HepG2 (cell line): Measurements from ENCODE around the gene MAPK10. TPM values are rescaled to one million over a fixed set of nuclear protein-coding genes. Genes with fewer than 3 reads are reported as not detected.

ENCODE experiments used
- ATAC-seq: fragments of 200-7000 bp; cut with Tn5 transposase; 3 replicates; pipeline ENCODE4 v1.9.1; 2020; ENCODE audit warnings: mild to moderate bottlenecking, moderate library complexity
- BruUV-seq: library from RNA; stranded (reverse); fragments of 400-500 nt; replicated peaks from 2 replicates; lab custom pipeline; 2021; lab: Mats Ljungman, UMichigan
- CTCF ChIA-PET: fragments of 300-600 bp; formaldehyde crosslinking; extraction: SDS; loops from one replicate; lab custom pipeline; 2021; ENCODE audit warnings: low total read pairs, inconsistent platforms, low intra/inter-chr PET ratio; lab: Yijun Ruan, JAX
- POLR2A ChIA-PET: fragments of 350-600 bp; sonication (Branson Sonifier 250); formaldehyde crosslinking; loops from one replicate; lab custom pipeline; 2020; ENCODE audit warnings: antibody characterized with exemption, inconsistent platforms; lab: Yijun Ruan, JAX
- DNase-seq: peaks from one replicate; pipeline ENCODE4 v3.0.0-alpha.2; 2015; ENCODE audit warnings: low spot score
- FAIRE-seq: peaks from 3 replicates; lab custom pipeline; 2011; peaks lifted over from hg19 to GRCh38; lab: Jason Lieb, UNC
- H2AFZ ChIP-seq: one replicate; pipeline ENCODE4 v1.6.1; 2011; ENCODE audit warnings: low read length, inconsistent platforms
- H3K27ac ChIP-seq: fragments of 300-600 bp; 3 replicates; pipeline ENCODE4 v1.8.0; 2011; ENCODE audit warnings: mixed run types, mild to moderate bottlenecking, mixed read lengths, low read length, inconsistent platforms; ENCODE audit not compliant: insufficient read depth; ENCODE audit errors: extremely low read length
- H3K27me3 ChIP-seq, 2 experiments: fragments of 200-600 bp in 1 of 2; 2 replicates in 1 of 2; 3 replicates in 1 of 2; pipeline versions ENCODE4 v1.6.0 to v1.8.0; 2011; ENCODE audit warnings: low read length in 2 of 2, mild to moderate bottlenecking in 2 of 2, moderate library complexity in 2 of 2, inconsistent platforms in 1 of 2; ENCODE audit not compliant: insufficient read depth in 2 of 2, control insufficient read depth in 1 of 2
- H3K36me3 ChIP-seq, 2 experiments: fragments of 200-600 bp in 1 of 2; replicated peaks in 1 of 2; 2 replicates in 1 of 2; 3 replicates in 1 of 2; pipeline versions ENCODE4 v1.5.1 to v1.8.0; 2011; ENCODE audit warnings: low read length in 2 of 2, inconsistent platforms in 1 of 2; ENCODE audit not compliant: insufficient read depth in 2 of 2, control insufficient read depth in 1 of 2
- H3K4me1 ChIP-seq: 2 replicates; pipeline ENCODE4 v1.5.1; 2012; ENCODE audit warnings: low read length, inconsistent platforms; ENCODE audit not compliant: insufficient read depth
- H3K4me2 ChIP-seq: 2 replicates; pipeline ENCODE4 v1.6.0; 2011; ENCODE audit warnings: low read depth, low read length, inconsistent platforms
- H3K4me3 ChIP-seq, 3 experiments: fragments of 200-600 bp in 1 of 3; sonication (generic), shearing (Covaris generic) in 1 of 3; replicated peaks in 1 of 3; 2 replicates each; pipeline ENCODE4 v1.5.1; 2011 to 2016; ENCODE audit warnings: low read length in 3 of 3, inconsistent platforms in 2 of 3, low read depth in 2 of 3, mild to moderate bottlenecking in 2 of 3, control low read depth in 1 of 3, mixed read lengths in 1 of 3; ENCODE audit not compliant: insufficient read depth in 1 of 3
- H3K79me2 ChIP-seq: one replicate; pipeline ENCODE4 v1.6.1; 2011; ENCODE audit warnings: low read length, inconsistent platforms; ENCODE audit not compliant: insufficient read depth
- H3K9ac ChIP-seq: 2 replicates; pipeline ENCODE4 v1.6.0; 2011; ENCODE audit warnings: mild to moderate bottlenecking, low read depth, low read length, inconsistent platforms; ENCODE audit not compliant: insufficient read depth
- H3K9me3 ChIP-seq: 2 replicates; pipeline ENCODE4 v1.5.1; 2012; ENCODE audit warnings: mild to moderate bottlenecking, low read length
- H4K20me1 ChIP-seq: 2 replicates; pipeline ENCODE4 v1.6.0; 2011; ENCODE audit warnings: inconsistent platforms, mild to moderate bottlenecking, low read length, moderate library complexity; ENCODE audit not compliant: insufficient read depth
- CBFB ChIP-seq: sonication (generic); formaldehyde crosslinking; IDR thresholded peaks from 2 replicates; pipeline ENCODE4 v1.4.0; 2020; ENCODE audit warnings: missing genetic modification reagents
- HHEX ChIP-seq: IDR thresholded peaks from 2 replicates; pipeline ENCODE4 v1.6.1; 2016; ENCODE audit warnings: control low read depth
- IRX3 ChIP-seq: sonication (generic); formaldehyde crosslinking; IDR thresholded peaks from 2 replicates; pipeline ENCODE4 v1.8.1; 2023; ENCODE audit warnings: mild to moderate bottlenecking, low read depth, missing genetic modification reagents, borderline replicate concordance
- KAT7 ChIP-seq: IDR thresholded peaks from 2 replicates; pipeline ENCODE4 v1.6.1; 2018; ENCODE audit warnings: borderline replicate concordance, missing compliant biosample characterization
- THAP11 ChIP-seq: IDR thresholded peaks from 2 replicates; pipeline ENCODE4 v1.6.1; 2016; ENCODE audit warnings: missing biosample characterization, missing genetic modification reagents
- ZNF605 ChIP-seq: sonication (generic); formaldehyde crosslinking; IDR thresholded peaks from 2 replicates; pipeline ENCODE4 v1.8.0; 2022; ENCODE audit warnings: mild to moderate bottlenecking, missing genetic modification reagents
- WGBS: methylation state at CpG from one replicate; pipeline ENCODE4 v1.1.6; 2017; ENCODE audit warnings: low lambda C conversion rate; 5-methylcytosine and 5-hydroxymethylcytosine counted together
- in situ Hi-C: cut with HindIII; loops from 2 replicates; pipeline ENCODE4 v1.10.0; 2017; ENCODE audit warnings: low pct_unique_long_range_greater_than_20kb; ENCODE audit not compliant: extremely low pct_ligation_motif_present
- intact Hi-C: fragments of 100-400 bp; cut with micrococcal nuclease; formaldehyde crosslinking; loops from one replicate; pipeline ENCODE4 v1.10.0; 2022; ENCODE audit not compliant: unreplicated experiment
- polyA plus RNA-seq, 8 experiments: library from polyadenylated mRNA; depleted of rRNA in 3 of 8; stranded (reverse) in 7 of 8; unstranded in 1 of 8; fragments of >200 nt; fragmentation: Illumina TruSeq in 4 of 8; extraction: Trizol in 4 of 8; gene quantifications; 2 replicates each; pipeline versions ENCODE4 v1.2.1 to v1.2.3, GENCODE V29; 2011 to 2016; ENCODE audit warnings: low read depth in 4 of 8, missing spikeins in 1 of 8, mixed read lengths in 1 of 8; ENCODE audit not compliant: insufficient read depth in 1 of 8
- total RNA-seq, 5 experiments: library from RNA; depleted of rRNA; stranded (reverse); fragments of >200 nt; fragmentation: Illumina TruSeq; extraction: Trizol; gene quantifications; 2 replicates each; pipeline ENCODE4 v1.2.3, GENCODE V29; 2016; ENCODE audit warnings: low read depth in 1 of 5
- TF ChIP-seq, protein P1 (sequence below): sonication (generic); formaldehyde crosslinking; IDR thresholded peaks from 2 replicates; pipeline ENCODE4 v1.4.0; 2020; ENCODE audit warnings: missing genetic modification reagents
- TF ChIP-seq, protein P2 (sequence below): sonication (generic); formaldehyde crosslinking; IDR thresholded peaks from 2 replicates; pipeline ENCODE4 v1.8.0; 2022; ENCODE audit warnings: missing genetic modification reagents, mild to moderate bottlenecking, inconsistent platforms, borderline replicate concordance
- TF ChIP-seq, protein P3 (sequence below): sonication (generic); formaldehyde crosslinking; IDR thresholded peaks from 2 replicates; pipeline ENCODE4 v1.4.0; 2020; ENCODE audit warnings: missing genetic modification reagents, mild to moderate bottlenecking, borderline replicate concordance

Gene MAPK10
- total and polyA plus RNA-seq, 2 of the 13 experiments (the other 11 are each of a cell fraction or from before 2014, with no cell fraction given): not detected

DNA sequence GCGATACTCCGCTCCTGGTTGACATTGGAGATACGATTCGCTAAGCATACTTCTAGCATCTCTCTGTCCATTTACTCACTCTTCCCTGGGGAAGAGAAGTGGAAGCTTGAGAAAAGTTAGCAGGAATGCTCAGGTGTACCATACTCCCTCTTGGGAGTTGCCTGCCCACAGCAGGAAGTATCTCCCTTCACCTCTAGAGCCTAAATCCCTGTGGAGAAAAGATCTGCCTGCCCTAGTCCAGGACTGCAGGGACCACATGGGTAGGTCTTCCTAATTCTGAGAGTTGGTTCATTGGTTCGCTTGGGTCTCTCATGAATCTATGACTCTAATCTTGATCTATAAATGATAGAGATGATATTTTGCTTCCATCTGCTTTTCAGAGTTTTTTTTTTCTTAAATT is 26.3 kb upstream of the MAPK10 start:
- no peak for ATAC-seq
- TF ChIP-seq KAT7: no peak
- TF ChIP-seq, protein P1, sequence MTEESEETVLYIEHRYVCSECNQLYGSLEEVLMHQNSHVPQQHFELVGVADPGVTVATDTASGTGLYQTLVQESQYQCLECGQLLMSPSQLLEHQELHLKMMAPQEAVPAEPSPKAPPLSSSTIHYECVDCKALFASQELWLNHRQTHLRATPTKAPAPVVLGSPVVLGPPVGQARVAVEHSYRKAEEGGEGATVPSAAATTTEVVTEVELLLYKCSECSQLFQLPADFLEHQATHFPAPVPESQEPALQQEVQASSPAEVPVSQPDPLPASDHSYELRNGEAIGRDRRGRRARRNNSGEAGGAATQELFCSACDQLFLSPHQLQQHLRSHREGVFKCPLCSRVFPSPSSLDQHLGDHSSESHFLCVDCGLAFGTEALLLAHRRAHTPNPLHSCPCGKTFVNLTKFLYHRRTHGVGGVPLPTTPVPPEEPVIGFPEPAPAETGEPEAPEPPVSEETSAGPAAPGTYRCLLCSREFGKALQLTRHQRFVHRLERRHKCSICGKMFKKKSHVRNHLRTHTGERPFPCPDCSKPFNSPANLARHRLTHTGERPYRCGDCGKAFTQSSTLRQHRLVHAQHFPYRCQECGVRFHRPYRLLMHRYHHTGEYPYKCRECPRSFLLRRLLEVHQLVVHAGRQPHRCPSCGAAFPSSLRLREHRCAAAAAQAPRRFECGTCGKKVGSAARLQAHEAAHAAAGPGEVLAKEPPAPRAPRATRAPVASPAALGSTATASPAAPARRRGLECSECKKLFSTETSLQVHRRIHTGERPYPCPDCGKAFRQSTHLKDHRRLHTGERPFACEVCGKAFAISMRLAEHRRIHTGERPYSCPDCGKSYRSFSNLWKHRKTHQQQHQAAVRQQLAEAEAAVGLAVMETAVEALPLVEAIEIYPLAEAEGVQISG (CRISPR knock-in tag): no peak
- TF ChIP-seq, protein P2, sequence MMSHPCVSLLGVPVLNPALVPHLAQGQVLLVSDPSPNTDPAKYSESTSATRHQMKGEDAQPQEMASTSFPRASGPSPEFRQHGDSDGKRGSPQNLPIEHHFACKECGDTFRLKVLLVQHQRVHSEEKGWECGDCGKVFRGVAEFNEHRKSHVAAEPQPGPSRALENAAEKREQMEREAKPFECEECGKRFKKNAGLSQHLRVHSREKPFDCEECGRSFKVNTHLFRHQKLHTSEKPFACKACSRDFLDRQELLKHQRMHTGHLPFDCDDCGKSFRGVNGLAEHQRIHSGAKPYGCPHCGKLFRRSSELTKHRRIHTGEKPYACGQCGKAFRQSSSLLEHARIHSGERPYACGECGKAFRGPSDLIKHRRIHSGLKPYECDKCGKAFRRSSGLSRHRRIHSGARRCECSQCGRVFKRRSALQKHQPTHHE (CRISPR knock-in tag): no peak
- TF ChIP-seq ZNF605 (CRISPR knock-in tag): no peak
- no peak for TF ChIP-seq HHEX (CRISPR knock-in tag)
- TF ChIP-seq IRX3 (CRISPR knock-in tag): no peak
- TF ChIP-seq, protein P3, sequence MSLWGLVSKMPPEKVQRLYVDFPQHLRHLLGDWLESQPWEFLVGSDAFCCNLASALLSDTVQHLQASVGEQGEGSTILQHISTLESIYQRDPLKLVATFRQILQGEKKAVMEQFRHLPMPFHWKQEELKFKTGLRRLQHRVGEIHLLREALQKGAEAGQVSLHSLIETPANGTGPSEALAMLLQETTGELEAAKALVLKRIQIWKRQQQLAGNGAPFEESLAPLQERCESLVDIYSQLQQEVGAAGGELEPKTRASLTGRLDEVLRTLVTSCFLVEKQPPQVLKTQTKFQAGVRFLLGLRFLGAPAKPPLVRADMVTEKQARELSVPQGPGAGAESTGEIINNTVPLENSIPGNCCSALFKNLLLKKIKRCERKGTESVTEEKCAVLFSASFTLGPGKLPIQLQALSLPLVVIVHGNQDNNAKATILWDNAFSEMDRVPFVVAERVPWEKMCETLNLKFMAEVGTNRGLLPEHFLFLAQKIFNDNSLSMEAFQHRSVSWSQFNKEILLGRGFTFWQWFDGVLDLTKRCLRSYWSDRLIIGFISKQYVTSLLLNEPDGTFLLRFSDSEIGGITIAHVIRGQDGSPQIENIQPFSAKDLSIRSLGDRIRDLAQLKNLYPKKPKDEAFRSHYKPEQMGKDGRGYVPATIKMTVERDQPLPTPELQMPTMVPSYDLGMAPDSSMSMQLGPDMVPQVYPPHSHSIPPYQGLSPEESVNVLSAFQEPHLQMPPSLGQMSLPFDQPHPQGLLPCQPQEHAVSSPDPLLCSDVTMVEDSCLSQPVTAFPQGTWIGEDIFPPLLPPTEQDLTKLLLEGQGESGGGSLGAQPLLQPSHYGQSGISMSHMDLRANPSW (CRISPR knock-in tag): no peak
- no peak for TF ChIP-seq CBFB (CRISPR knock-in tag)
- TF ChIP-seq THAP11 (CRISPR knock-in tag): no peak
- Histone ChIP-seq H3K4me3 (no peak overlapping the region), H3K4me2 (no peak overlapping the region), H3K27ac (no peak overlapping the region), H3K36me3 (no peaks in the 10 kb centered on the region), H3K79me2 (no peaks in the 10 kb centered on the region), H3K27me3 (no peaks in the 10 kb centered on the region), H3K4me1 (no peaks in the 10 kb centered on the region), H3K9me3 (no peaks in the 10 kb centered on the region), H4K20me1 (no peaks in the 10 kb centered on the region), H2AFZ (no peak overlapping the region), H3K9ac (no peak overlapping the region)
- no TSS peak for BruUV-seq
- ChIA-PET CTCF (no interaction called here), POLR2A (no interaction called here)
- intact Hi-C loops: no loop called here
- in situ Hi-C loops: no loop called here
- WGBS: 69% methylated on average over 5 of the region's 5 CpGs
- DNase-seq: no peak
- FAIRE-seq: no peak
